Colon (tissue), 2 donors: ENCODE results near the gene PPM1H.

Experiments used
- FAIRE-seq: peaks from 2 replicates; lab custom pipeline; 2012; peaks lifted over from hg19 to GRCh38; lab: Jason Lieb, UNC
- donor health status: control.
- donor health status: control.

The PPM1H gene

GRCh38 chr12:62647586-62647985 is 287.4 kb downstream of the PPM1H start:
- FAIRE-seq: no peak

DNA sequence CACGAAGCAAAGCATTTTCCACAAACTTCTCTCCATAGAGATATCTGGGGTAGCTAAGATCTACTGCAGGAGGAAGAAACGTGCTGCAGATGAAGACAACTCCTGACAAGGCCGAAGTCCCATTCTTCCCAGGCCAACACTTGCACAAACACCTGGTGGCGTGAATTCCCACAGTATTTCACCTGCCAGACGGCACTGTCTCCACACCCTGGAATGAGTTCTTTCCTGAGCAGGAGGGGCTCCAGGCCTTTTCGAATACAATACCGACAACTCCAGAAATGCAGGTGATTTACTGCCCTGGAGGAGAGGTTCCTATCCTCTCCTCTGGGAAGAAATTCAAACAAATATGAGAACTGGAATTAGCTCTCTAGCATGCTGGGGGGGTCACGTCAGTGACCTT is 288.4 kb downstream of the PPM1H start:
- no peak for FAIRE-seq

- FAIRE-seq: no peak
Measured at GRCh38 chr12:62643486-62643885, 291.5 kb downstream of the PPM1H start.

DNA sequence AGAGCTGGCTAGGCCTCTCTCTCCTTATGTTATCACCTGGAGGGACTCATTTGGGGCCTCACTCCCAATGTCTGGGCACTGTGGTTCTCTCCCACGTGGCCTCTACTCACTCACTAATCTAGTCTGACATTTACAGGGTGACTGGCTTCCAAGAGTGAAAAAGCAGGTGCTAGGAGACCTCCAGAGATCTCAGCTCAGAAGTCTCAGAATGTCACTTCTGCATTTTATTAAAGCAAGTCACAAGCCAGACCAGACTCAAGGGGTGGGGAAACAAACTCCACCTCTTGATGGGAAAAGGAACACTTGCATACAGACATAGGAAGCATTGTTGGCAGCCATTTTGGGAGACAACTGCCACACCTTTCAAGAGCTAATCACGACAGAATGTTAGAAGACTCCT is 292.5 kb downstream of the PPM1H start:
- FAIRE-seq: no peak

DNA sequence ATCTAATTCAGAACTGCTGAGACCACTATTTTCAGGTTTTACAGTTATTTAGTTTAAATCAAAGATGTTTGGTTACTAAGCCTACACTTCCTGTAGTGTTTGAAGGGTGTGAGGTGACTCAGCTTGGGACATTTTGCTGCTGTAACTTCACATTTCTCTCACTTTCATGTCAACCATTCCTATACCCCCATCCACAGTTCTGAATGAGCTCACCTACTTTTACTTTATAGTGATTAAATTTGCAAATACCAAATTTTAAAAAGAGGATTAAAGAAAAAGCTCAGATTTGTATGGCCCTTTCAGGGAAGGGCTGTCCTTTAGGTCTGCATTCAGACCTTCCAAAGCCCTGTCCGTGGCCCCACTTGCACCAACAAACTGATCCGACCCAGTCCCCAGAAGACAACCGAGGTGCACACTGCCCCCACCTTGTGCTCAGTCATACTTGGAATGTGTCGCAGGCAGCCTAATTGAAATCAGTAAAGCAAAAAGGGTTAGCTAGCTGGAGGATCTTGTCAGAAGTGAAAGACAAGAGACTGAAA is 294.0 kb downstream of the PPM1H start:
- no peak for FAIRE-seq

- no peak for FAIRE-seq
Measured at GRCh38 chr12:62637679-62638078, 297.3 kb downstream of the PPM1H start.

GRCh38 chr12:62635649-62636048 is 299.3 kb downstream of the PPM1H start:
- FAIRE-seq: no peak

DNA sequence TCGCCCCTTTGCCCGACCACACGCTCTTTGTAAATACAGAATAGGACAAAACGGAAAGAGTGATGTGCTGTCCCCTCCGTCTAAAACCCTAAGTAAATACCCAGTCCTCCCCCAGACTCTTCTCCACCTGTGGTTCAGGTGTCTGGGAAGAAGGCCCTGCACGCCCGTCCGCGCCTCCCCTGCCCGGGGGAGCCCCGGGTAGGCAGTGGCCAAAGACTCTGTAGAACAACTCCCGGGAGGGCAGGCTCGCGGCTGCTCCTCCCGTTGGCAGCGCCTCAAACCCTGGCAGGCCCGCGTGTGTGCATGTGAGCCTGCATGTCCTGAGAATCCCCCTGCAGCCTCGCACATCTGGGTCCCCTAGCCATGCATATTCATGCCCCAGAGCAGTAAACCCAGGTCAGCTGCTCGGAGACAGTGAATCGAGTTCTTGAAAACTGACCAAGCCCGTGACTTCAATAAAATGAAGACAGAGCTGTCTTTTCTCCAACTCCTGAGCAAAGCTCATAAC is 302.5 kb downstream of the PPM1H start:
- FAIRE-seq: no peak

DNA sequence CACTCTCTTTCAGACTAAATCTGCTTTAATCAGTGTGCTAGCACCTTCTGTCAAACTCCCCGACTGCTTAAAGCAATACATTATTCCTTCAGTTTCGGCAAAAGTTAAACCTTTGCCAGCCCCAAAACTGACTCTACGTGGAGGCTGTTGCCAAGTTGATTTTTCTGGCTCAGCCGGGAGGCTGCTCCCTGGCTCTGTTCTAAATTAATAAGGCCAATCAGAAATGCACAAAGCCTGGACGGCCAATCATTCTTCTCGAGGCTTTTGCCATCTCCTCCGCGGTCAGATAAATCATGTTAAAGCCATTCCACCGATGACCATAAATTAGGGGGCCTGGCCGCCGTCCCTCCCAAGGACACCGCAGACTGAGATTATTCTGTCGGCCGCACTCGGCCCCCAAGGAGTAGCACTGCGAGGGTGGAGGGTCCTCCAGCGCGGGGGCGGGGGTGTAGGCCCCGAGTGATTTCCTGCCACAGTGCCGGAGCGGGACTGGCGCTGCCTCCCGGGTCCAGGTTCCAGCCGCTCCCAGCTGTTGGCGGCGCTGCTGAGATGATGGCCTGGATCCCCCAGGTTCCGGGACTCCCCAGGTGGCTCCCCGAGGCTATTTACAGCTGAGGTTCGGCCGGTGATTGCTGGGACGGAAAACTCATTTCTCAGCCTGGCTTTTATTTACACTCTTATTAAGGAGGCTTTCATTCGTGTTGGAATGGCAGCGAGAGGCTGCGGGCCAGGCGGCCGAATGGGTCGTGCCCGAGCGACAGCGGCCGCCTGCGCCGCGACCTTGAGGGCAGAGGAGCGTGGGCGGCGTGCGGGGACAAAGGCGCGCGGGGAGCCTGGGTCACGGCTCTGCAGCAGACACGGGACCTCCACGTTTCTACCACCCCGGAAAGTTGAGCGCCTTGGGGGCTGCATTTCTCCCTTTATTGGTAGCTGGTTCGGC is 303.2 kb downstream of the PPM1H start:
- FAIRE-seq: no peak

DNA sequence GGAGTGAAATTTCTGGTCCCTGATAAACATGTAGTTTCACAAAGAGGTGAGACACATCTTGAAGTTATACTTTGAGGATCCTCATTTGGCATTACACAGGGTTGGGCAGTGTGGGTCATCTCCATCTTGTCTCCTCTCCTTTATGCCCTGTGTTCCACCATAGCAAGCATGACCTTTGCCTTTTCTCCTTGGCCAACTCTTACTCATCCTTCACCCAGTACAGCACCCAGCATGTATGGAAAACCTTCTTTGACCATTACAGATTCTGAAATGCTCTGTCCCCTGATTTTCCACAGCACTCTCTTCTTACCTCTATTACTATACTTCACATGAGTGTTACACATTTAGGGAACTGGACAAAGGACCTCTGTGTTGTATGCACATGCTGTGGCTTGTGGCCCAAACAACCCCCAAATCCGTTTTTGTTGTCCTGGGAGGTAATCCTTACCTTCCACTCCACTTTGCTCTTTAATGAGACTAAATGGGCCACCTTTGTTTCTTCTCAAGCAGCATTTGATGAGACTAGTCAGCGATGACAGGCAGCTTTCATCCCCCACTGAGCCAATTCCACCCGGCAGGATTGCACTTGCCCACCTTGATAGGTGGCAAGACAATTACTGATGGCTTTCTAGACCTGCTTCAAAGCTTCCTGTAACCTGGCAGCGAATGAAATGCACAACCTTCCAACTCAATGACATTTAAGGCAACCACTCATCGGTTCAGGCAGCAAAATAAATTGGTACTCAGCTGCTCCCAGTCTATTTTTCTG is 304.8 kb downstream of the PPM1H start:
- FAIRE-seq: no peak

- no peak for FAIRE-seq
Measured at GRCh38 chr12:62629413-62629812, 305.5 kb downstream of the PPM1H start.

GRCh38 chr12:62627181-62627580 is 307.8 kb downstream of the PPM1H start:
- no peak for FAIRE-seq

DNA sequence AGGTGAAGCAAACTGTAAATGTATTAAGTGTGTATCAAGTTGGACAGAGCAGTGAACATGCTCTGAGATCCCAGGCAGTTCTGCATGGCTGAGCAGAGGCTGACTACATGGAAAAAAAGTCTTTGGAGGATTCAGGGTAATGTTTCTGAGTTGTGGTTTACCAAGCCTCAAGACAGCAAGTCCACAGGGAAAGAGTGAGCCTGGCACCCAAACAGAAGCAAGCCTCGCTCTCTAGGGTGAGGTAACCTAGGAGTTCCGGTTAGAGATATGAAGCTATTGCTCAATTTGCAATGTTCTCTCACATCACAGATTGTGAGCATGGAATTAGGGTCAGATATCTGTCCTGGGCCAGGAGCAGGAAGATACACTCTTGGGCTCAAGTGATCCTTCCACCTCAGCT is 309.7 kb downstream of the PPM1H start:
- no peak for FAIRE-seq

- FAIRE-seq: no peak
Measured at GRCh38 chr12:62622177-62622576, 312.8 kb downstream of the PPM1H start.

- no peak for FAIRE-seq
Measured at GRCh38 chr12:62621101-62621638, 313.8 kb downstream of the PPM1H start.

DNA sequence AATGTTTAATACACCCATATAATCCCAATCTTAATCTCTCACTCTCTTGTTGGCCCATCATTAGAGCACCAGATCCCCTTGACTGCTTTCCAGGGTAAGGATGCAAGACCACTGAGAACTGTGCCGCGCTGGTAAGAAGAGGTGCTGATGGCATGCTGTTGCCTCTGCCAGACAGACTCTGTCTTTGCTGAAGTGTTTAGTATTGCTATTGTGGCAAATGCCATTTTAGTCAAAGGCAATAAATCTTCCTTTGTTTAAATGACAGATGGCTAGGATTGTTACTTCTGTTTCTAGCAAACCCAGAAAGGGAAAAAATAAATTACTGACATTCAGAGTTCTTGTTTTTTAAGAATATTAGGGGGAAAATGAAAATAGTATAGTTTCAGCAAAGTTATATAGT is 316.0 kb downstream of the PPM1H start:
- FAIRE-seq: no peak

DNA sequence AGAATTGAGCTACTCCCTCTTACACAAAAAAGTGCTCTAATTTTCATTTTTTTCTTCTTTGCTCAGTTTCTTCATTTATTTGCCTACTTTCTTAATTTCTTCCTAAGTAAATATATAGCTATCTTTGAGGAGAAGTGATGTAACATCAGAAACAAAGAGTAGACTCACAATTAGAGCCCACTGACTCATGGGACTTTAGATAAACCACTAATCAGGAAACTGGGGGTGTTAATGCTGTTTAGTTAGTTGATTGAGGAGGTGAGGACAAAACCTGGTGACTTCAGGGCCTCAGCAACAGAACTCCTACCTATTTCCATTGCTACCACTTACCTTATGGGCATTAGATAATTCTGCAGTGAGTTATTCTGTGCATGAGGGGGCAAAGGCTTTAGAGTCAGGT is 316.6 kb downstream of the PPM1H start:
- no peak for FAIRE-seq

DNA sequence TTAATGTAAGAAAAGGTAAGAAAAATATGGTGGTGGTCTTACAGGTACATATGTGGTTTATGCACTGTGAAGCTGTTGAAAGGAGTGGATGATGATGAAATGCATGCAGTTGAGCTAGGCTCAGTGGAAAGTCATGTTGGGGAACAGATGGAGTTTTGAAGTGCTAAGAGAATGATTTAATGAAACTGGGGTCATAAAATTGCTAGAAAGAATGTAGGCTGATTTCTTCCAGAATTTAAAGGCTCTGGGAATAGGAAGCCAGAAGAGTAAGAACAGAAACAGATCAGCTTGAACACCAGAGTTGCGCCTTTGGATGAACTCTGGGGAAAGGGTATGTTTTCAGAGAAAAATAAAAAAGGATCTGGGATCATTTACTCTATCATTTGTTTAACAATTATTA is 321.9 kb downstream of the PPM1H start:
- no peak for FAIRE-seq

GRCh38 chr12:62606654-62607053 is 328.3 kb downstream of the PPM1H start:
- no peak for FAIRE-seq

DNA sequence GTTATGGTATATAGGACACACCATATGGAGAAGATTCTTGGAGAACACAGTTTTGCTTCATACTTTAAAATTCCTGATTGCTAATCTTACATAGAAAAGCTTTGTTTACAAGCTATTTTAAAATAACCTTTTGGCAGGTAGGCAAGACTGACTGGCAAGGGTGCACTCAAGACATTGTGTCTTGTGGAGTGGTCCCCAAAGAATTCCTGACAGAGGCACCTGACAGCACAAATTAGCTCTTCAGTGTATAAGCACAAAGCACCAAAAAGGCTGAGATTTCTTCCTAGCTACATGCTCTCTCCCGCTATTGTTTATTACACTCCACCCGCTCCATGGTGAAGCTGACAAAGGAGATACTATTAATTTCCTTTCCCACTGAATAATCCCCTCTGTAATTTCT is 329.0 kb downstream of the PPM1H start:
- FAIRE-seq: no peak

DNA sequence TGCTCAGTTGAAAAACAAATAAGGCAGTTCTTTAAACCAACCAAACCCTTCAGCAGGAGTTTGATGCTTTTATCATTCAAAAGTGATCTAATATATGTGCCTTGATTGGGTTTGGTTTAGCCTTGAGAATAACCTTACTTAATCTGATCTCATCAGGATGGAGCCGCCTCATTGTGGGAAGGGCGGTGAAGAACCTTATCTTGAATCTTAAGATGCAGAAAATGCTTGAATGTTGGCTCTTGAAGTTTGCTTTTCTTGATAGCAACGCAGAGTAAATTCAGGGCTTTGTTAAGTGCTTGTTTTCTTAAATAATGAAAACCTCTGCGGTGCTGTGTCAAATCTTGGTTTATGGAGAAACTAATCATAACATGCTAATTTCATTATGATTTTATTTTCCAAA is 330.1 kb downstream of the PPM1H start:
- FAIRE-seq: no peak

GRCh38 chr12:62604373-62604772 is 330.6 kb downstream of the PPM1H start:
- no peak for FAIRE-seq

GRCh38 chr12:62603811-62604098 is 331.2 kb downstream of the PPM1H start:
- FAIRE-seq: no peak
